Hepatocyte (in vitro differentiated cells): ENCODE results near the gene MYH6.

Source experiments
- CTCF ChIP-seq: fragments of 200-600 bp; sonication (generic); IDR thresholded peaks from 2 replicates; pipeline ENCODE4 v1.5.1; 2016; ENCODE audit warnings: antibody characterized with exemption, mild to moderate bottlenecking; ENCODE audit not compliant: poor library complexity
- EZH2 ChIP-seq: fragments of 200-600 bp; sonication (generic); IDR thresholded peaks from 2 replicates; pipeline ENCODE4 v1.6.1; 2016; ENCODE audit warnings: antibody characterized with exemption, mild to moderate bottlenecking, borderline replicate concordance
- EZH2phosphoT487 ChIP-seq: fragments of 200-600 bp; sonication (generic); IDR thresholded peaks from one replicate; pipeline ENCODE4 v1.6.1; 2018; ENCODE audit warnings: antibody characterized with exemption, mild to moderate bottlenecking, low read depth, moderate library complexity; ENCODE audit not compliant: unreplicated experiment, severe bottlenecking

- TF ChIP-seq CTCF: no peak
- no peak for TF ChIP-seq EZH2
- no peak for TF ChIP-seq EZH2phosphoT487
These were observed 37.9 kb downstream of the MYH6 start for GRCh38 chr14:23370221-23370620.
